ENCODE measurements around the gene BRD4. TPM values are rescaled to one million over a fixed set of nuclear protein-coding genes. Genes with fewer than 3 reads are reported as not detected.

BRD4 gene
- polyA plus RNA-seq, 1 donor from 2014 or later, result 3.6 TPM

DNA sequence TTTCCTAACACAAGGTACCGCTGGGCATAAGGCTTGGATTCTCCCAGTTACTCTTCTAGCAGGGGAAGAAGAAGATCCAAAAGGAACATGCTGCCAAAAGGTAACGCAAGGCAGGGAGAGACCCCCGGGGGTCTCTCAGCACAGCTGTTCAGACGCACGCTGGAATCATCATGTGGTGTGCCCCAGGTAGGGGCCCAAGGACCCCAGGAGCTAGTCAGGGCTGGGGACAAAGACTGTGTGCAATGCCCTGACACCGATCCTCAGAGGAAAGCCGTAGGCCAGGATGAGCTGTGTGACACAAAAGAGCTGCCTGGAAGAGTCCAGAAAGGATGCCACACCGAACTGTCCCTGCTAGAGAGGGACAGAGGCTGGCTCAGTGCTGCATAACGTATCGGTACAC is 77.8 kb downstream of the BRD4 start:
- Histone ChIP-seq H3K27ac (ENCODE audit: low read length) (no peak overlapping the region), H3K36me3 (ENCODE audit: insufficient read depth, low read length) (no peaks in the 10 kb centered on the region), H3K4me2 (ENCODE audit: low read length) (no peak overlapping the region), H3K4me3 (ENCODE audit: low read length) (no peak overlapping the region), H2AFZ (ENCODE audit: low read depth, low read length) (no peak overlapping the region), H3F3A (ENCODE audit: insufficient read depth, low read length, poor library complexity, severe bottlenecking) (no peaks in the 10 kb centered on the region), H3K9me3 (ENCODE audit: low read length) (no peaks in the 10 kb centered on the region), H4K20me1 (ENCODE audit: insufficient read depth) (no peaks in the 10 kb centered on the region), H3K9ac (ENCODE audit: low read length) (no peak overlapping the region), H3K79me2 (replicated peaks; ENCODE audit: insufficient read depth, low read length) (no peaks in the 10 kb centered on the region), H3K27me3 (ENCODE audit: insufficient read depth, low read depth, low read length) (no peaks in the 10 kb centered on the region), H3K9me2 (ENCODE audit: insufficient read depth, low read length) (no peaks in the 10 kb centered on the region)
- TF ChIP-seq EP300 (conservative IDR thresholded peaks at IDR 0.05; ENCODE audit: poor library complexity, severe bottlenecking) (no peak), SMC3 (conservative IDR thresholded peaks at IDR 0.05; ENCODE audit: poor library complexity) (no peak), RAD21 (conservative IDR thresholded peaks at IDR 0.05) (no peak), POLR2AphosphoS5 (IDR thresholded peaks at IDR 0.05) (no peak), MXI1 (conservative IDR thresholded peaks at IDR 0.05; ENCODE audit: poor library complexity, severe bottlenecking) (no peak), EZH2 (IDR thresholded peaks at IDR 0.05; ENCODE audit: borderline replicate concordance, insufficient read depth, low read length, poor library complexity, severe bottlenecking) (no peak), TAF1 (IDR thresholded peaks at IDR 0.05; ENCODE audit: low read depth) (no peak)
- TF ChIP-seq, protein P1, sequence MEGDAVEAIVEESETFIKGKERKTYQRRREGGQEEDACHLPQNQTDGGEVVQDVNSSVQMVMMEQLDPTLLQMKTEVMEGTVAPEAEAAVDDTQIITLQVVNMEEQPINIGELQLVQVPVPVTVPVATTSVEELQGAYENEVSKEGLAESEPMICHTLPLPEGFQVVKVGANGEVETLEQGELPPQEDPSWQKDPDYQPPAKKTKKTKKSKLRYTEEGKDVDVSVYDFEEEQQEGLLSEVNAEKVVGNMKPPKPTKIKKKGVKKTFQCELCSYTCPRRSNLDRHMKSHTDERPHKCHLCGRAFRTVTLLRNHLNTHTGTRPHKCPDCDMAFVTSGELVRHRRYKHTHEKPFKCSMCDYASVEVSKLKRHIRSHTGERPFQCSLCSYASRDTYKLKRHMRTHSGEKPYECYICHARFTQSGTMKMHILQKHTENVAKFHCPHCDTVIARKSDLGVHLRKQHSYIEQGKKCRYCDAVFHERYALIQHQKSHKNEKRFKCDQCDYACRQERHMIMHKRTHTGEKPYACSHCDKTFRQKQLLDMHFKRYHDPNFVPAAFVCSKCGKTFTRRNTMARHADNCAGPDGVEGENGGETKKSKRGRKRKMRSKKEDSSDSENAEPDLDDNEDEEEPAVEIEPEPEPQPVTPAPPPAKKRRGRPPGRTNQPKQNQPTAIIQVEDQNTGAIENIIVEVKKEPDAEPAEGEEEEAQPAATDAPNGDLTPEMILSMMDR (IDR thresholded peaks at IDR 0.05; ENCODE audit: poor library complexity, severe bottlenecking), result no peak
- TF ChIP-seq, protein P2, sequence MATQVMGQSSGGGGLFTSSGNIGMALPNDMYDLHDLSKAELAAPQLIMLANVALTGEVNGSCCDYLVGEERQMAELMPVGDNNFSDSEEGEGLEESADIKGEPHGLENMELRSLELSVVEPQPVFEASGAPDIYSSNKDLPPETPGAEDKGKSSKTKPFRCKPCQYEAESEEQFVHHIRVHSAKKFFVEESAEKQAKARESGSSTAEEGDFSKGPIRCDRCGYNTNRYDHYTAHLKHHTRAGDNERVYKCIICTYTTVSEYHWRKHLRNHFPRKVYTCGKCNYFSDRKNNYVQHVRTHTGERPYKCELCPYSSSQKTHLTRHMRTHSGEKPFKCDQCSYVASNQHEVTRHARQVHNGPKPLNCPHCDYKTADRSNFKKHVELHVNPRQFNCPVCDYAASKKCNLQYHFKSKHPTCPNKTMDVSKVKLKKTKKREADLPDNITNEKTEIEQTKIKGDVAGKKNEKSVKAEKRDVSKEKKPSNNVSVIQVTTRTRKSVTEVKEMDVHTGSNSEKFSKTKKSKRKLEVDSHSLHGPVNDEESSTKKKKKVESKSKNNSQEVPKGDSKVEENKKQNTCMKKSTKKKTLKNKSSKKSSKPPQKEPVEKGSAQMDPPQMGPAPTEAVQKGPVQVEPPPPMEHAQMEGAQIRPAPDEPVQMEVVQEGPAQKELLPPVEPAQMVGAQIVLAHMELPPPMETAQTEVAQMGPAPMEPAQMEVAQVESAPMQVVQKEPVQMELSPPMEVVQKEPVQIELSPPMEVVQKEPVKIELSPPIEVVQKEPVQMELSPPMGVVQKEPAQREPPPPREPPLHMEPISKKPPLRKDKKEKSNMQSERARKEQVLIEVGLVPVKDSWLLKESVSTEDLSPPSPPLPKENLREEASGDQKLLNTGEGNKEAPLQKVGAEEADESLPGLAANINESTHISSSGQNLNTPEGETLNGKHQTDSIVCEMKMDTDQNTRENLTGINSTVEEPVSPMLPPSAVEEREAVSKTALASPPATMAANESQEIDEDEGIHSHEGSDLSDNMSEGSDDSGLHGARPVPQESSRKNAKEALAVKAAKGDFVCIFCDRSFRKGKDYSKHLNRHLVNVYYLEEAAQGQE (IDR thresholded peaks at IDR 0.05; ENCODE audit: borderline replicate concordance), result no peak

DNA sequence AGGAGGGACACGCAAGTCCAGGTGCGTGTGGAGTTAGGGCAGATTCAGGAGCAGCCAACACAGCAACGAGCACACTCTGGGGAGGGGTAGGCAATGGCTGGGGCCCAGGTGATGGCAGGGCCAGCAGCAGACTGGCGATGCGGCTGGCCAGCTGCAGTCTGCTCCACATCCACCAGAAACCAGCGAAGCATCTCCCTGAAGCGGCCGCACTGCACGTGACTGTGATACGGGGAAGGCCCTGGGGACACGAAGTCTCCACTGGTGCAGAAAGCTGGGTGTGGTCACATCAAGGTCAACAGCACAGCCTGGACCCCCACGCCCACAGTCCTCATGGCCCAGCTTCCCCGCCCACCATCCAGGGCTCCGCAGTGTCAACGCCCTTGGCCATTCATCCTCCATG is 78.8 kb downstream of the BRD4 start:
- H3K4me3 ChIP-seq (ENCODE audit: low read length), result no peak overlapping the region
- H3K9me3 ChIP-seq (ENCODE audit: low read length), result no peaks in the 10 kb centered on the region
- H3K9ac ChIP-seq (ENCODE audit: low read length), result no peak overlapping the region
- no peak overlapping the region for H3K27ac ChIP-seq (ENCODE audit: low read length)
- H3K79me2 ChIP-seq (replicated peaks; ENCODE audit: insufficient read depth, low read length), result no peaks in the 10 kb centered on the region
- H3K27me3 ChIP-seq (ENCODE audit: insufficient read depth, low read depth, low read length), result no peaks in the 10 kb centered on the region
- TF ChIP-seq MXI1 (conservative IDR thresholded peaks at IDR 0.05; ENCODE audit: poor library complexity, severe bottlenecking), result no peak
- TF ChIP-seq SMC3 (conservative IDR thresholded peaks at IDR 0.05; ENCODE audit: poor library complexity), result no peak
- TF ChIP-seq, protein P2 (IDR thresholded peaks at IDR 0.05; ENCODE audit: borderline replicate concordance), result no peak
- no peak for TF ChIP-seq EZH2 (IDR thresholded peaks at IDR 0.05; ENCODE audit: borderline replicate concordance, insufficient read depth, low read length, poor library complexity, severe bottlenecking)
- no peak for TF ChIP-seq RAD21 (conservative IDR thresholded peaks at IDR 0.05)
- TF ChIP-seq TAF1 (IDR thresholded peaks at IDR 0.05; ENCODE audit: low read depth), result no peak
- TF ChIP-seq POLR2AphosphoS5 (IDR thresholded peaks at IDR 0.05), result no peak
- TF ChIP-seq, protein P1 (IDR thresholded peaks at IDR 0.05; ENCODE audit: poor library complexity, severe bottlenecking), result no peak
- no peak for TF ChIP-seq EP300 (conservative IDR thresholded peaks at IDR 0.05; ENCODE audit: poor library complexity, severe bottlenecking)
- no peak overlapping the region for H2AFZ ChIP-seq (ENCODE audit: low read depth, low read length)
- no peaks in the 10 kb centered on the region for H3K9me2 ChIP-seq (ENCODE audit: insufficient read depth, low read length)
- H4K20me1 ChIP-seq (ENCODE audit: insufficient read depth), result no peaks in the 10 kb centered on the region
- H3K36me3 ChIP-seq (ENCODE audit: insufficient read depth, low read length), result no peaks in the 10 kb centered on the region
- no peaks in the 10 kb centered on the region for H3F3A ChIP-seq (ENCODE audit: insufficient read depth, low read length, poor library complexity, severe bottlenecking)
- no peak overlapping the region for H3K4me2 ChIP-seq (ENCODE audit: low read length)

Data from neural cell (in vitro differentiated cells).